GM12878 (cell line): ENCODE data around the gene ERO1B. TPM values are rescaled to one million over a fixed set of nuclear protein-coding genes. Genes with fewer than 3 reads are reported as not detected.

Experiments
- BHLHE40 ChIP-seq, 2 experiments: fragments of 450-650 bp in 1 of 2; IDR thresholded peaks; 2 replicates each; pipeline ENCODE4 v1.6.1; 2011 to 2017; ENCODE audit warnings: low read depth in 2 of 2, borderline replicate concordance in 1 of 2, improper control_type of control experiment in 1 of 2, low read length in 1 of 2, mild to moderate bottlenecking in 1 of 2
- MXI1 ChIP-seq: fragments of 150-350 bp; IDR thresholded peaks from 2 replicates; pipeline ENCODE4 v1.6.1; 2011; ENCODE audit warnings: low read depth, mild to moderate bottlenecking, inconsistent platforms, low read length, improper control_type of control experiment
- MYC ChIP-seq: IDR thresholded peaks from 2 replicates; pipeline ENCODE4 v1.6.1; 2011; ENCODE audit warnings: mild to moderate bottlenecking, low read length, moderate library complexity, inconsistent platforms; ENCODE audit not compliant: insufficient read depth, insufficient replicate concordance, insufficient read length, severe bottlenecking
- PAX8 ChIP-seq: fragments of 450-650 bp; IDR thresholded peaks from 2 replicates; pipeline ENCODE4 v1.6.1; 2017; ENCODE audit warnings: mild to moderate bottlenecking, moderate library complexity
- SIN3A ChIP-seq: IDR thresholded peaks from 2 replicates; pipeline ENCODE4 v1.6.1; 2012; ENCODE audit warnings: low read depth, low read length, improper control_type of control experiment
- SPI1 ChIP-seq: IDR thresholded peaks from 2 replicates; pipeline ENCODE4 v1.6.1; 2011; ENCODE audit warnings: low read depth, mild to moderate bottlenecking, low read length, moderate library complexity, borderline replicate concordance; ENCODE audit not compliant: insufficient read depth
- ZNF384 ChIP-seq: IDR thresholded peaks from 2 replicates; pipeline ENCODE4 v1.6.1; 2012; ENCODE audit warnings: low read depth, mild to moderate bottlenecking, low read length, improper control_type of control experiment, borderline replicate concordance
- polyA plus RNA-seq, 11 experiments: library from polyadenylated mRNA; depleted of rRNA in 4 of 11; unstranded in 6 of 11; stranded (reverse) in 5 of 11; fragments of >200 nt; fragmentation: Nextera tagmentation in 4 of 11; fragmentation: Illumina TruSeq in 1 of 11; extraction: Ambion mirVana in 4 of 11; extraction: Trizol in 1 of 11; gene quantifications; 1 replicate in 1 of 11; 2 replicates in 10 of 11; pipeline versions ENCODE4 v1.2.1 to v1.2.3, GENCODE V29; 2011 to 2016; ENCODE audit warnings: inconsistent platforms in 2 of 11, missing spikeins in 2 of 11, low read depth in 1 of 11
- total RNA-seq, 4 experiments: library from RNA; depleted of rRNA in 3 of 4; stranded (reverse); fragments of >200 nt in 3 of 4; fragmentation: Illumina TruSeq in 1 of 4; extraction: Trizol in 1 of 4; gene quantifications; 2 replicates each; pipeline versions ENCODE4 v1.2.1 to v1.2.3, GENCODE V29; 2013 to 2021
- TF ChIP-seq, protein P1 (sequence below): fragments of 450-650 bp; IDR thresholded peaks from 2 replicates; pipeline ENCODE4 v1.6.1; 2016; ENCODE audit warnings: mild to moderate bottlenecking, moderate library complexity, borderline replicate concordance
- TF ChIP-seq, protein P2 (sequence below): fragments of 450-650 bp; IDR thresholded peaks from 2 replicates; pipeline ENCODE4 v1.6.1; 2017; ENCODE audit warnings: mild to moderate bottlenecking, moderate library complexity

Gene ERO1B
- total and polyA plus RNA-seq, 10 of the 15 experiments (the other 5 are each of a cell fraction or from before 2014, with no cell fraction given) = 9.0 to 30.9 (median 23.0) TPM

DNA sequence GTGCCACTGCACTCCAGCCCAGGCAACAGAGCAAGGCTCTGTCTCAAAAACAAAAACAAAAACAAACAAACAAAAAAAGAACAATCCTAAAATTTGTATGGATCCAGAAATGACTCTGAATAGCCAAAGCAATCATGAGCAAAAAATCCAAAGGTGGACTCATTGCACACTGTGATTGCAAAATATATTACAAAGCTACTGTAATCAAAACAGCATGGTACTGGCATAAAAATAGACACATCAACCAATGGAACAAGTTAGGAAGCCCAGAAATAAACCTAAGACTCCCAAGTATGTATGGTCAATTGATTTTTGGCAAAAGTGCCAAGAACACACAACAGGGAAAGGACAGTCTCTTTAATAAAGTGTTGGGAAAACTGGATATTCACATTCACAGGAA is 19.9 kb downstream of the ERO1B start (continued):
- TF ChIP-seq, protein P1, sequence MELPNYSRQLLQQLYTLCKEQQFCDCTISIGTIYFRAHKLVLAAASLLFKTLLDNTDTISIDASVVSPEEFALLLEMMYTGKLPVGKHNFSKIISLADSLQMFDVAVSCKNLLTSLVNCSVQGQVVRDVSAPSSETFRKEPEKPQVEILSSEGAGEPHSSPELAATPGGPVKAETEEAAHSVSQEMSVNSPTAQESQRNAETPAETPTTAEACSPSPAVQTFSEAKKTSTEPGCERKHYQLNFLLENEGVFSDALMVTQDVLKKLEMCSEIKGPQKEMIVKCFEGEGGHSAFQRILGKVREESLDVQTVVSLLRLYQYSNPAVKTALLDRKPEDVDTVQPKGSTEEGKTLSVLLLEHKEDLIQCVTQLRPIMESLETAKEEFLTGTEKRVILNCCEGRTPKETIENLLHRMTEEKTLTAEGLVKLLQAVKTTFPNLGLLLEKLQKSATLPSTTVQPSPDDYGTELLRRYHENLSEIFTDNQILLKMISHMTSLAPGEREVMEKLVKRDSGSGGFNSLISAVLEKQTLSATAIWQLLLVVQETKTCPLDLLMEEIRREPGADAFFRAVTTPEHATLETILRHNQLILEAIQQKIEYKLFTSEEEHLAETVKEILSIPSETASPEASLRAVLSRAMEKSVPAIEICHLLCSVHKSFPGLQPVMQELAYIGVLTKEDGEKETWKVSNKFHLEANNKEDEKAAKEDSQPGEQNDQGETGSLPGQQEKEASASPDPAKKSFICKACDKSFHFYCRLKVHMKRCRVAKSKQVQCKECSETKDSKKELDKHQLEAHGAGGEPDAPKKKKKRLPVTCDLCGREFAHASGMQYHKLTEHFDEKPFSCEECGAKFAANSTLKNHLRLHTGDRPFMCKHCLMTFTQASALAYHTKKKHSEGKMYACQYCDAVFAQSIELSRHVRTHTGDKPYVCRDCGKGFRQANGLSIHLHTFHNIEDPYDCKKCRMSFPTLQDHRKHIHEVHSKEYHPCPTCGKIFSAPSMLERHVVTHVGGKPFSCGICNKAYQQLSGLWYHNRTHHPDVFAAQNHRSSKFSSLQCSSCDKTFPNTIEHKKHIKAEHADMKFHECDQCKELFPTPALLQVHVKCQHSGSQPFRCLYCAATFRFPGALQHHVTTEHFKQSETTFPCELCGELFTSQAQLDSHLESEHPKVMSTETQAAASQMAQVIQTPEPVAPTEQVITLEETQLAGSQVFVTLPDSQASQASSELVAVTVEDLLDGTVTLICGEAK = no peak
- TF ChIP-seq SIN3A = no peak
- TF ChIP-seq BHLHE40 (IDR thresholded peaks at IDR 0.05; ENCODE audit: borderline replicate concordance in 1 of 2, low read depth in 2 of 2, low read length in 1 of 2) = no peak
- TF ChIP-seq SPI1 = no peak
- TF ChIP-seq, protein P2, sequence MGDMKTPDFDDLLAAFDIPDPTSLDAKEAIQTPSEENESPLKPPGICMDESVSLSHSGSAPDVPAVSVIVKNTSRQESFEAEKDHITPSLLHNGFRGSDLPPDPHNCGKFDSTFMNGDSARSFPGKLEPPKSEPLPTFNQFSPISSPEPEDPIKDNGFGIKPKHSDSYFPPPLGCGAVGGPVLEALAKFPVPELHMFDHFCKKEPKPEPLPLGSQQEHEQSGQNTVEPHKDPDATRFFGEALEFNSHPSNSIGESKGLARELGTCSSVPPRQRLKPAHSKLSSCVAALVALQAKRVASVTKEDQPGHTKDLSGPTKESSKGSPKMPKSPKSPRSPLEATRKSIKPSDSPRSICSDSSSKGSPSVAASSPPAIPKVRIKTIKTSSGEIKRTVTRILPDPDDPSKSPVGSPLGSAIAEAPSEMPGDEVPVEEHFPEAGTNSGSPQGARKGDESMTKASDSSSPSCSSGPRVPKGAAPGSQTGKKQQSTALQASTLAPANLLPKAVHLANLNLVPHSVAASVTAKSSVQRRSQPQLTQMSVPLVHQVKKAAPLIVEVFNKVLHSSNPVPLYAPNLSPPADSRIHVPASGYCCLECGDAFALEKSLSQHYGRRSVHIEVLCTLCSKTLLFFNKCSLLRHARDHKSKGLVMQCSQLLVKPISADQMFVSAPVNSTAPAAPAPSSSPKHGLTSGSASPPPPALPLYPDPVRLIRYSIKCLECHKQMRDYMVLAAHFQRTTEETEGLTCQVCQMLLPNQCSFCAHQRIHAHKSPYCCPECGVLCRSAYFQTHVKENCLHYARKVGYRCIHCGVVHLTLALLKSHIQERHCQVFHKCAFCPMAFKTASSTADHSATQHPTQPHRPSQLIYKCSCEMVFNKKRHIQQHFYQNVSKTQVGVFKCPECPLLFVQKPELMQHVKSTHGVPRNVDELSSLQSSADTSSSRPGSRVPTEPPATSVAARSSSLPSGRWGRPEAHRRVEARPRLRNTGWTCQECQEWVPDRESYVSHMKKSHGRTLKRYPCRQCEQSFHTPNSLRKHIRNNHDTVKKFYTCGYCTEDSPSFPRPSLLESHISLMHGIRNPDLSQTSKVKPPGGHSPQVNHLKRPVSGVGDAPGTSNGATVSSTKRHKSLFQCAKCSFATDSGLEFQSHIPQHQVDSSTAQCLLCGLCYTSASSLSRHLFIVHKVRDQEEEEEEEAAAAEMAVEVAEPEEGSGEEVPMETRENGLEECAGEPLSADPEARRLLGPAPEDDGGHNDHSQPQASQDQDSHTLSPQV = no peak
- TF ChIP-seq ZNF384 = no peak
- no peak for TF ChIP-seq MYC
- no peak for TF ChIP-seq MXI1
- TF ChIP-seq PAX8 = no peak
